Measurements from ENCODE around the gene PPP1R9A.

PPP1R9A gene

GRCh38 chr7:94912085-94912484 lies 4.7 kb downstream of the PPP1R9A start:
- DNase-seq = no peak

GRCh38 chr7:94913391-94913790 lies 6.0 kb downstream of the PPP1R9A start:
- no peak for DNase-seq

- DNase-seq = no peak
Measured at GRCh38 chr7:94921911-94922310, 14.5 kb downstream of the PPP1R9A start.

GRCh38 chr7:94922457-94922856 lies 15.1 kb downstream of the PPP1R9A start:
- no peak for DNase-seq

- no peak for DNase-seq
Measured at GRCh38 chr7:94923412-94923811, 16.0 kb downstream of the PPP1R9A start.

GRCh38 chr7:94928168-94928707 lies 20.8 kb downstream of the PPP1R9A start:
- no peak for DNase-seq

GRCh38 chr7:94933256-94933990 lies 26.0 kb downstream of the PPP1R9A start:
- DNase-seq = no peak

GRCh38 chr7:94939395-94939794 lies 32.0 kb downstream of the PPP1R9A start:
- DNase-seq = no peak

GRCh38 chr7:94940241-94940640 lies 32.8 kb downstream of the PPP1R9A start:
- no peak for DNase-seq

- DNase-seq = no peak
Measured at GRCh38 chr7:94941844-94942632, 34.6 kb downstream of the PPP1R9A start.

- DNase-seq = no peak
Measured at GRCh38 chr7:94943134-94943533, 35.7 kb downstream of the PPP1R9A start.

GRCh38 chr7:94949532-94949931 lies 42.1 kb downstream of the PPP1R9A start:
- DNase-seq = no peak

GRCh38 chr7:94955807-94956206 lies 48.4 kb downstream of the PPP1R9A start:
- no peak for DNase-seq

GRCh38 chr7:94957061-94957460 lies 49.7 kb downstream of the PPP1R9A start:
- DNase-seq = no peak

- DNase-seq = no peak
Measured at GRCh38 chr7:94962661-94963060, 55.3 kb downstream of the PPP1R9A start.

- no peak for DNase-seq
Measured at GRCh38 chr7:94969434-94970084, 62.2 kb downstream of the PPP1R9A start.

- DNase-seq = no peak
Measured at GRCh38 chr7:94970085-94970576, 62.7 kb downstream of the PPP1R9A start.

GRCh38 chr7:94971051-94971867 lies 63.9 kb downstream of the PPP1R9A start:
- no peak for DNase-seq

GRCh38 chr7:94972296-94972695 lies 64.9 kb downstream of the PPP1R9A start:
- DNase-seq = no peak

- no peak for DNase-seq
Measured at GRCh38 chr7:94973844-94974243, 66.5 kb downstream of the PPP1R9A start.

- no peak for DNase-seq
Measured at GRCh38 chr7:94974423-94974822, 67.0 kb downstream of the PPP1R9A start.

- no peak for DNase-seq
Measured at GRCh38 chr7:94975336-94975735, 67.9 kb downstream of the PPP1R9A start.

Measured in activated CD4-positive, alpha-beta T cell treated with anti-CD3 and anti-CD28 coated beads, Interleukin-2, amount 50 U/mL, for 48 hours (primary cell).